ENCODE measurements around the gene RNF113B.

- TF ChIP-seq CTCF (optimal IDR thresholded peaks at IDR 0.05 in 1 of 3, IDR thresholded peaks at IDR 0.05 in 1 of 3, conservative IDR thresholded peaks at IDR 0.05 in 1 of 3; ENCODE audit: extremely low read depth in 1 of 3, insufficient read depth in 2 of 3, low read length in 3 of 3) (no peak), EZH2 (IDR thresholded peaks at IDR 0.05; ENCODE audit: low read length) (no peak)
Observed at GRCh38 chr13:98214707-98215106, 37.6 kb upstream of the RNF113B start.

Data from keratinocyte (primary cell).